Endothelial cell of umbilical vein (primary cell): ENCODE measurements around the gene PBLD.

ENCODE experiments used
- EZH2 ChIP-seq: IDR thresholded peaks from 2 replicates; pipeline ENCODE4 v1.6.1; 2012; ENCODE audit warnings: borderline replicate concordance, low read depth, mild to moderate bottlenecking, moderate library complexity, low read length, inconsistent platforms; ENCODE audit not compliant: severe bottlenecking
- GATA2 ChIP-seq: IDR thresholded peaks from 2 replicates; pipeline ENCODE4 v1.7.0; 2011; ENCODE audit warnings: low read depth, mild to moderate bottlenecking, moderate library complexity, mixed read lengths, low read length; ENCODE audit not compliant: insufficient read length, insufficient read depth
- JUN ChIP-seq: IDR thresholded peaks from 2 replicates; pipeline ENCODE4 v1.6.1; 2011; ENCODE audit warnings: borderline replicate concordance, low read depth; ENCODE audit not compliant: insufficient read length, insufficient read depth
- POLR2A ChIP-seq: IDR thresholded peaks from 2 replicates; pipeline ENCODE4 v1.6.1; 2012; ENCODE audit warnings: low read depth, mild to moderate bottlenecking, control low read depth, low read length
- POLR2AphosphoS5 ChIP-seq: IDR thresholded peaks from 2 replicates; pipeline ENCODE4 v1.6.1; 2012; ENCODE audit warnings: low read depth, mild to moderate bottlenecking, control low read depth, low read length, moderate library complexity; ENCODE audit not compliant: insufficient read depth
- TF ChIP-seq, protein P1 (sequence below): IDR thresholded peaks from 2 replicates; pipeline ENCODE4 v1.6.1; 2011; ENCODE audit not compliant: insufficient read depth, insufficient read length
- TF ChIP-seq, protein P2 (sequence below), 2 donors: IDR thresholded peaks; 1 replicate in 1 of 2; 2 replicates in 1 of 2; pipeline ENCODE4 v1.5.1; 2011; ENCODE audit warnings: low read length in 2 of 2, mild to moderate bottlenecking in 2 of 2, moderate library complexity in 2 of 2, control low read depth in 1 of 2, inconsistent platforms in 1 of 2, low read depth in 1 of 2; ENCODE audit not compliant: insufficient read depth in 1 of 2; ENCODE audit errors: extremely low read depth in 1 of 2

DNA sequence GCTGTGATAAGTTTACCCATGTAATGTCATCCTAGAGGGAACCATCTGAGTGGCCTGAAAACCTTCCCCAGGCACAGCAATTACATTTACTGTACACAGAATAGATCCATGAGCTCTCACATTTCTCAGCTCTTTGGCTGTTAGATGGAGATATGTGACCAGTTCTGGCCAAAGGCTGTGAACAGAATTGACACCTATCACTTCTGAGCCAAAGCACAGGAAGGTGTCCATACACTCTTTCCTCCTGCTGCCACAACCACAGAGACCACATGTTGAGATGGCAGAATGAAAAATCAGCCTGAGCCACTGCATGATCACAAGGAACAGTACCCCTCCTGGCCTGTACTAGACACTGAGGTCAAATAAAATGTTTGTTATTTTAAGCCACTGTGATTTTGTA is 56.5 kb downstream of the PBLD start:
- TF ChIP-seq, protein P1, sequence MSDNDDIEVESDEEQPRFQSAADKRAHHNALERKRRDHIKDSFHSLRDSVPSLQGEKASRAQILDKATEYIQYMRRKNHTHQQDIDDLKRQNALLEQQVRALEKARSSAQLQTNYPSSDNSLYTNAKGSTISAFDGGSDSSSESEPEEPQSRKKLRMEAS: no peak
- TF ChIP-seq JUN (no peak), POLR2A (no peak), POLR2AphosphoS5 (no peak), GATA2 (no peak), EZH2 (no peak)
- TF ChIP-seq, protein P2, sequence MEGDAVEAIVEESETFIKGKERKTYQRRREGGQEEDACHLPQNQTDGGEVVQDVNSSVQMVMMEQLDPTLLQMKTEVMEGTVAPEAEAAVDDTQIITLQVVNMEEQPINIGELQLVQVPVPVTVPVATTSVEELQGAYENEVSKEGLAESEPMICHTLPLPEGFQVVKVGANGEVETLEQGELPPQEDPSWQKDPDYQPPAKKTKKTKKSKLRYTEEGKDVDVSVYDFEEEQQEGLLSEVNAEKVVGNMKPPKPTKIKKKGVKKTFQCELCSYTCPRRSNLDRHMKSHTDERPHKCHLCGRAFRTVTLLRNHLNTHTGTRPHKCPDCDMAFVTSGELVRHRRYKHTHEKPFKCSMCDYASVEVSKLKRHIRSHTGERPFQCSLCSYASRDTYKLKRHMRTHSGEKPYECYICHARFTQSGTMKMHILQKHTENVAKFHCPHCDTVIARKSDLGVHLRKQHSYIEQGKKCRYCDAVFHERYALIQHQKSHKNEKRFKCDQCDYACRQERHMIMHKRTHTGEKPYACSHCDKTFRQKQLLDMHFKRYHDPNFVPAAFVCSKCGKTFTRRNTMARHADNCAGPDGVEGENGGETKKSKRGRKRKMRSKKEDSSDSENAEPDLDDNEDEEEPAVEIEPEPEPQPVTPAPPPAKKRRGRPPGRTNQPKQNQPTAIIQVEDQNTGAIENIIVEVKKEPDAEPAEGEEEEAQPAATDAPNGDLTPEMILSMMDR (IDR thresholded peaks at IDR 0.05; ENCODE audit: extremely low read depth in 1 of 2, insufficient read depth in 1 of 2, low read depth in 1 of 2, low read length in 2 of 2): no peak
